Measurements from ENCODE around the gene AHCTF1.

AHCTF1 gene

DNA sequence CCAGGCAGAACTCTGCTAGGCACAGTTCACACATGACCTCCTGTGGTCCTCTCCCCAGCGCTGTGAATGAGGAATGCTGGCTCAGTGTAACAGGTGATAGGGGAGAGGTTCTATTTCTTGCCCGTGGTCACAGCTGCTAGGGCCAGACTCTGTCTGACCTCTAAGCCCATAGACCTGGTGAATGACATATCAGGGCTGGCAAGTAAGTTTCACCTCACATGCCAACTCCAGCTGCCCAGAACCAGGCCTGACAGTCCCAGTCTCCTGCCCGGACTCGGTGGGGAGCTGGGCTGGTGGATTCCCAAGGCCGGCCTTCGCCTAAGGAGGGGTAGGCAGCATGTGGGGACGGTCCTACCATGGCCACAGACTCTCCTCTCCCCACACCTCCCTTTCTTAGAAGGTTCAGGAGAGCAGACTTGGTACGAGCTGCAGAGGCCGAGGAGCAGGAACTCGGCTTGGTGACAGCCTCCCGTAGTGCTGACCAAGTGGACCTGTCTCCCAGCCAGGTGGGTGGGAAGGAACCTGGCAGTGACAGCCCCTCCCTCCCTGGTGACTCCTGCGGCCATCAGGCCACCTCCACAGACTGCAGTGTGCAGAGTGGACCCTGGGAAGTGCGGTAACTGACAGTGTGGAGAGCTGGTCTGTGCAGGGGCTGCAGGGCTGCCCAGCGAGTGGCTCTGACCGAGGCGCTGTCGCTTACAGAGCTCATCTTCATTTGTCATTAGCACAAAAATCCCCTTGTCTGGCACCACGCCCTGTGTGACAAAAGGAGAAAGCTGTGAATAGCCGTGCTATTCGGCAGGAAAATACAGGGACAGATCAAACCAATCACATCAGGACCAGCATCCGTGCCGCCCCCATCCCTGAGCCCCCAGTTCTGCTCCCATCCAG, 132.9 kb downstream of the AHCTF1 start:
- DNase-seq (ENCODE audit: low read depth in 2 of 2): no peak

DNA sequence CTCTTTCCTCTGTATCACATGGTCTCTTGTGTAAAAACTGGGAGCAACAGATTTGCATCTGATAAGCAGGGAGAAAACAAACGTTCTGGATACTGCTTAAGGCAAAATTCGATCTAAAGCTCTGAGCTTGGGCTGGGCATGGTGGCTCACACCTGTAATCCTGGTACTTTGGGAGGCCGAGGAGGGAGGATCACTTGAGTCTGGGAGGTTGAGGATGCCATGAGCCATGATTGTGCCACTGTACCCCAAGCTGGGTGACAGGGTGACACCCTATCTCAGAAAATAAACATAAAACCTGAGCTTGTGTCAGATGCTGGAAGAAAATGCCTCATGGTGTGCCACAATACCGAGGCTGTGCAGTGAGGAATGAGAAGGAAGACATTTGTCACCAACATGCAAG, 133.6 kb downstream of the AHCTF1 start:
- no peak for DNase-seq (ENCODE audit: low read depth in 2 of 2)

DNA sequence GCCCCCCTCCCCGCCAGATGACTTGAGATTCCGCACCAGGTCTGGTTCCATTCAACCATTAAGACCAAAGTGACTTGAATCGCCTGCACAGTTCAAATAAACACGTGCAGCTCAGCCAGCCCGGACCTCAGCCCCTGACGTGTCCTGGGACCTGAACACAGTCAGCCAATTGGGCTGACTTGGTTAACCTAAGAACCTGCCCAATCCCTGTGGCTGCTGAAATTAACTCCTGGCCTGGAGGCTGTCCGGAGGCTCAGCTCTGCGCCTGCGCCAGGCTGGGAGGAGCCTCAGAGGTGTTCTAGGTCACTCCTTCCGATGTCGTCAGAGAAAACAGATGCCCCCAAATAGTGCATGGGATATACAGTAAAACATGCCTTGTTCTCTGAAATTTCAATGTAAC, 134.2 kb downstream of the AHCTF1 start:
- DNase-seq (ENCODE audit: low read depth in 2 of 2): no peak

- DNase-seq (ENCODE audit: low read depth in 2 of 2): no peak
Measured at GRCh38 chr1:246797157-246797556, 134.6 kb downstream of the AHCTF1 start.

DNA sequence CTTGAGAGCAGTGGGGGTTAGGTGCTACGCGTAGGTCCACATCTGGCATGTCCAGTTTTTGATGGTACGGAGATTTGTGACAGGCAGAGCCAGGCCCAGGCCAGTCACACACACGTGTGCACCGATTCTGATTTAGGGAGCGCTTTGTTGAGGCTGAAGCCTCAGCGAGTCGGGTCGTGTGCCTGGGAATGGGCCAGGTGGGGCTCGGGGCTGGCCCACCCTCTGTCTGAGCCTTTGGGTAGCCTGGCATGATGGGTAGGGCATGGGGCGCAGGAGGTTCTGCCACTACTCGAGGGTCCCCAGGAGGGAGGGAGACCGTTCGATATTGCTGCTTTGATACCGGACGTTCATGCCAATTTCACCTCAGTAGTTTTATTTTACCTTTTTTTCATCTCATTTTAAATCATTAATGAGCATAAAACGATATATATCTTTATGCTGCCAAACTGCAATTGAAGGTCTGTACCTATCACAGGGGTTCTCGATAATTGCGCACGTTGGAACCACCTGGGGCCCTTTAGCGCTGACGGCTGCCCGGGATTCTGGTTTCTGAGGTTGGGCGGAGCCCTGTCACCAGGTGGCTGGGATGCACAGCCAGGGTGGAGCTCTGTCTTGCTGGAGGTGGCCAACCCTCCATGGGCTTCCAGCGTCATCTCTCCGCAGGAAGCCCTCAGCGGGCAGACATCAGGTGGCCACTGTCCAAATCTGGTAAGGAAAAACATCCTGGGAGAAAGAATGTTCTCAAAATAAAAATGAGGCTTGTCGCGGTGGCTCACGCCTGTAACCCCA, 135.6 kb downstream of the AHCTF1 start:
- no peak for DNase-seq (ENCODE audit: low read depth in 2 of 2)

DNA sequence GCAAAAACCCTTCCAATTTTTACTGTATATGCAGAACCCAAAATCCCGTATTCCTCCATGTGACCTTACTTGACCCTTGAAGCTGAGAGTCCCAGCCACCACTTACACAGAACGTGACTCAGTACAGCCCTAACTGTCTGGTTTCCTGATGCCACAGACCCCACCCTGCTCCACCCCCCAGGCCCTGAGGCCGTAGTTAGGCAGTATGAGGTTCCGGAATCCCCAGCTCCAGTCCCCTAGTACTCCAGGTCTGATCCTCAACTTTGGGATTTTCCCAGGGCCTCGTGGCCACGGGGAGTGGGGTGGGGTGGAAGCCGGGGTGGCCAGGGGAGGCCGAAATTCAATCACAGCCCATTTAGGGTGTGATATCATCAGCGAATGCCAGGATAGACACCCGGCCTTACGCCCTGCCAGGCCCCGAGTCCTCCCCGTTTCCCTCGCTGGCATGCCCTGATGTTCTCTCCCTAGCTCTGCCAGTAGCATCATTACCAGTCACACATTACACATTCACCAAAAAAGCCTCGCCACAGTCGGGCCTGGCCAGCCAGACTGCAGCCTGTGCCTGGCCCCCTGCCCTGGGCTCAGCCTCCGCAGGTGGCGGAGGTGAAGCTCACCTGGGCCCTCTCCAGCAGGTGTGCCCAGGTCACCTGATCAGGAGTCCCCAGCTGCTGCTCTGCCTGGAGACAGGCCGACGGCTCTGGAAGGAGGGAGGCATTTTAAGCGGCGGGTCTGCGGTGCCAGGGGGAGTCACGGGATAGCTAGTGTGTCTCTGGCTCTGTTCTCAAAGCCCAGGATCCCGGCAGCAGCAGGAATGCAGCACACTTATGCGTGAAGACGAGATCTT, 136.7 kb downstream of the AHCTF1 start:
- DNase-seq (ENCODE audit: low read depth in 2 of 2): no peak

GRCh38 chr1:246794048-246794827, 137.5 kb downstream of the AHCTF1 start:
- DNase-seq (ENCODE audit: low read depth in 2 of 2): no peak

DNA sequence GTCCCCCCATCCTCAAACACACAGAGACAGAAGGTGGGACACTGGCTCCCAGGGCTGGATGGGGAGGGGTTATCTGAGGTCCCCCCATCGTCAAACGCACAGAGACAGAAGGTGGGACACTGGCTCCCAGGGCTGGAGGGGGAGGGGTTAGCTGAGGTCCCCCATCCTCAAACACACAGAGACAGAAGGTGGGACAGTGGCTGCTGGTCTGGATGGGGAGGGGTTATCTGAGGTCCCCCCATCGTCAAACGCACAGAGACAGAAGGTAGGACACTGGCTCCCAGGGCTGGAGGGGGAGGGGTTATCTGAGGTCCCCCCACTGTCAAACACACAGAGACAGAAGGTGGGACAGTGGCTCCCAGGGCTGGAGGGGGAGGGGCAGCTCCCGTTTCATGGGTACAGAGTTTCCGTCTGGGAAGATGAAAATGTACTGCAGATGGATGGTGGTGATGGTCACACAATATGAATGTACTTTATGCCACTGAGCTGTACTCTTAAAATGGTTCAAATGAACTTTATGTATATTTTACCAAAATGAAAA, 138.3 kb downstream of the AHCTF1 start:
- DNase-seq (ENCODE audit: low read depth in 2 of 2): no peak

GRCh38 chr1:246792603-246793002, 139.1 kb downstream of the AHCTF1 start:
- DNase-seq (ENCODE audit: low read depth in 2 of 2): no peak

GRCh38 chr1:246791303-246791918, 140.3 kb downstream of the AHCTF1 start:
- no peak for DNase-seq (ENCODE audit: low read depth in 2 of 2)

DNA sequence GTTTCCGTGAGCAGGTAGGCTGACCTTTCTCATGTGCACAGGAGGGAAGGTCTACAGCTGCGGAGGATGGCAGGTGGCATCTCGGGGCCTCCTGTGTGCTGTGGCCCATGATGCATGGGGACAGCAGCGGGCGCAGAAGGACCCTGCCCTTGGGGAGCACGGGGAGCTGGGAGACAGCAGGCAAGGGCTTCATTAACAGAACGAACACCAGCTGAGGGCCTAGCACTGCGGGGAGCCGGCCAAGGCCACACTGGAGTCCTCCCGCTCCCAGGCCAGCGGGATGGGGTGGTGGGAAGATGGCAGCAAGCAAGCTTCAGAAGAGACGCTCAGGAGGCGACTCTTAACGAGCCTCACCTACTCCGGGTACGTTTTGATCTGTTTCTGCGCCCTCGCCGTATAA, 140.9 kb downstream of the AHCTF1 start:
- DNase-seq (ENCODE audit: low read depth in 2 of 2): no peak

DNA sequence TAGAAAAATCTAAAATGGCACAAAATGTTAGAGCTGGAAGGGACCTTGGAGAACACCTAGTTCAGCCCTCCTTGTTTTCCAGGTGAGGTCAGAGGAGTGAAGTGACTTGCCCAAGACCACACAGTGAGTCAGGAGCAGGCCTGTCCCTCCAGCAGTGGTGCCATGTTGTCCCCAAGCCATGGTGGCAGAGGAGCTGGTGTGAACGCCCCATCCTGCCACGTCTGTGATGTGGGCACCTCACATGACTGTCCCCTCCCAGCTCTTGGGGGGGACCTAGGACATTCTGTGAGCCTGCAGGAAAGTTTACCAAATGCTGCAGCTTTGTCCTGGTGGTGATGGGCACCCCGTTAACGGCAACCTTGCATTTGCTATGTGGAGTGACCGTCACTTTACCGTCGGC, 141.4 kb downstream of the AHCTF1 start:
- no peak for DNase-seq (ENCODE audit: low read depth in 2 of 2)

GRCh38 chr1:246789454-246790339, 142.1 kb downstream of the AHCTF1 start:
- DNase-seq (ENCODE audit: low read depth in 2 of 2): no peak

All from stimulated activated CD4-positive, alpha-beta T cell treated with anti-CD3 and anti-CD28 coated beads, Interleukin-1b, Interleukin-23, amount 100 ng/mL, for 4 hours (primary cell).